PC-3 (cell line): ENCODE measurements around the gene CREBBP. TPM values are rescaled to one million over a fixed set of nuclear protein-coding genes. Genes with fewer than 3 reads are reported as not detected.

ENCODE experiments used
- ATAC-seq: fragments of 200-7000 bp; cut with Tn5 transposase; 2 replicates; pipeline ENCODE4 v1.9.1; 2020; ENCODE audit warnings: mild to moderate bottlenecking, moderate library complexity
- BruUV-seq: library from RNA; stranded (reverse); fragments of 400-500 nt; replicated peaks from 2 replicates; lab custom pipeline; 2021; lab: Mats Ljungman, UMichigan
- CTCF ChIA-PET: fragments of 300-600 bp; sonication (Branson Sonifier 250); formaldehyde crosslinking; loops from one replicate; lab custom pipeline; 2022; ENCODE audit warnings: antibody characterized with exemption; lab: Charles Lee
- POLR2A ChIA-PET: fragments of 300-600 bp; sonication (Branson Sonifier 250); formaldehyde crosslinking; loops from one replicate; lab custom pipeline; 2022; ENCODE audit warnings: antibody characterized with exemption; ENCODE audit not compliant: unreplicated experiment; lab: Charles Lee
- DNase-seq: peaks from one replicate; pipeline ENCODE4 v3.0.0-alpha.2; 2015
- H2AFZ ChIP-seq: fragments of 300-600 bp; sonication (generic); 2 replicates; pipeline ENCODE4 v1.6.0; 2016; ENCODE audit warnings: antibody characterized with exemption, low read length
- H3F3A ChIP-seq: fragments of 300-600 bp; sonication (generic); one replicate; pipeline ENCODE4 v1.6.0; 2017; ENCODE audit warnings: antibody characterized with exemption, low read length, control low read depth, mild to moderate bottlenecking; ENCODE audit not compliant: unreplicated experiment
- H3K27ac ChIP-seq: fragments of 300-600 bp; sonication (generic); 2 replicates; pipeline ENCODE4 v1.5.1; 2016; ENCODE audit warnings: mild to moderate bottlenecking, low read length
- H3K27me3 ChIP-seq: fragments of 300-600 bp; sonication (generic); 2 replicates; pipeline ENCODE4 v1.6.1; 2016; ENCODE audit warnings: low read length, mixed read lengths
- H3K36me3 ChIP-seq: fragments of 300-600 bp; sonication (generic); 2 replicates; pipeline ENCODE4 v1.6.1; 2016; ENCODE audit warnings: low read depth, mixed run types, low read length, mixed read lengths
- H3K4me1 ChIP-seq: fragments of 300-600 bp; sonication (generic); 2 replicates; pipeline ENCODE4 v1.5.1; 2016; ENCODE audit warnings: low read length; ENCODE audit not compliant: insufficient read depth
- H3K4me2 ChIP-seq: fragments of 300-600 bp; sonication (generic); 2 replicates; pipeline ENCODE4 v1.6.0; 2016; ENCODE audit warnings: low read length
- H3K4me3 ChIP-seq: fragments of 300-600 bp; sonication (generic); 2 replicates; pipeline ENCODE4 v1.5.1; 2016; ENCODE audit warnings: mild to moderate bottlenecking, low read length, mixed read lengths
- H3K79me2 ChIP-seq: fragments of 300-600 bp; sonication (generic); 2 replicates; pipeline ENCODE4 v1.6.1; 2017; ENCODE audit warnings: low read length, mixed read lengths
- H3K9ac ChIP-seq: fragments of 300-600 bp; sonication (generic); 2 replicates; pipeline ENCODE4 v1.6.0; 2016; ENCODE audit warnings: mild to moderate bottlenecking, low read length
- H3K9me2 ChIP-seq: fragments of 300-600 bp; sonication (generic); replicated peaks from 2 replicates; pipeline ENCODE4 v1.6.1; 2016; ENCODE audit warnings: mixed run types, low read length, mixed read lengths
- H3K9me3 ChIP-seq: fragments of 300-600 bp; sonication (generic); 2 replicates; pipeline ENCODE4 v1.6.1; 2016; ENCODE audit warnings: low read length, mixed read lengths
- H4K20me1 ChIP-seq: fragments of 300-600 bp; sonication (generic); 2 replicates; pipeline ENCODE4 v1.6.1; 2016; ENCODE audit warnings: low read length, mixed read lengths
- EZH2 ChIP-seq: fragments of 300-600 bp; sonication (generic); IDR thresholded peaks from one replicate; pipeline ENCODE4 v1.6.1; 2017; ENCODE audit warnings: antibody characterized with exemption, mild to moderate bottlenecking, low read length; ENCODE audit not compliant: unreplicated experiment
- EZH2phosphoT487 ChIP-seq: fragments of 300-600 bp; sonication (generic); IDR thresholded peaks from 2 replicates; pipeline ENCODE4 v1.6.1; 2018; ENCODE audit warnings: mild to moderate bottlenecking, antibody characterized with exemption, low read length, borderline replicate concordance
- intact Hi-C: fragments of 100-400 bp; cut with micrococcal nuclease; formaldehyde crosslinking; loops from 2 replicates; pipeline ENCODE4 v1.9.0; 2023
- total RNA-seq: library from RNA; depleted of rRNA; stranded (reverse); fragments of >200 nt; gene quantifications from 2 replicates; pipeline ENCODE4 v1.2.3, GENCODE V29; 2014
- TF ChIP-seq, protein P1 (sequence below): fragments of 300-600 bp; sonication (generic); conservative IDR thresholded peaks from 2 replicates; pipeline ENCODE4 v1.5.1; 2017; ENCODE audit warnings: antibody characterized with exemption, low read depth, mild to moderate bottlenecking, low read length

Gene CREBBP
- total RNA-seq, 1 experiment from 2014 or later, result 21.9 TPM

DNA sequence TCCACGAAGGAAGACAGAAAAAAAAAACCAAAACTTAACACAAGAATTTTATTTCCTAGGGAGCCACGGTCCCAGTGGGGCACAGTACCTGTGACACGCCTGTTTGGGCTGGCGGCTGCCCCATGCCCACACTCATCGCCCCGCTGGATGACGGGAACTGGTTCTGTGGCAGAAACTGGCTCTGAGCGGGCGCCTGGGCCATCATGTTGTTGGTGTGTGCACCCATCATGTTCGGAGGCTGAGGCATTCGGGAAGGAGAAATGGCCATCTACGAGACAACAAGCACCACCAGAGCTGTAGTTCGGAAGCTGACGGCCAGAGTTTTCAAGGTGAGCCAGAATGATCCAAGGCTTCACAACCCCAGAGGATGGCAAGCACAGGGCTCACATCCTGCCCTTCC, 106.8 kb downstream of the CREBBP start:
- intact Hi-C loops, result loop anchor here (5.0 kb wide), 1 partner anchor 99 kb away; no protein-coding TSS in a partner anchor
- ATAC-seq (no peak), DNase-seq (no peak)
- Histone ChIP-seq H3K36me3 (peaks cover 22% of the 10 kb centered on the region), H3K4me2 (no peak overlapping the region), H3K9me2 (no peaks in the 10 kb centered on the region), H3K4me3 (no peak overlapping the region), H3F3A (peaks cover 5% of the 10 kb centered on the region), H4K20me1 (0 out of 2 replicates have a peak, but pooled peaks cover 3% of the 10 kb centered on the region), H3K79me2 (no peaks in the 10 kb centered on the region), H3K27me3 (no peaks in the 10 kb centered on the region), H2AFZ (no peak overlapping the region), H3K9ac (no peak overlapping the region), H3K9me3 (no peaks in the 10 kb centered on the region), H3K4me1 (peaks cover 30% of the 10 kb centered on the region), H3K27ac (no peak overlapping the region)
- ChIA-PET POLR2A (no interaction called here), CTCF (no interaction called here)
- TF ChIP-seq EZH2phosphoT487 (no peak), EZH2 (no peak)
- TF ChIP-seq, protein P1, sequence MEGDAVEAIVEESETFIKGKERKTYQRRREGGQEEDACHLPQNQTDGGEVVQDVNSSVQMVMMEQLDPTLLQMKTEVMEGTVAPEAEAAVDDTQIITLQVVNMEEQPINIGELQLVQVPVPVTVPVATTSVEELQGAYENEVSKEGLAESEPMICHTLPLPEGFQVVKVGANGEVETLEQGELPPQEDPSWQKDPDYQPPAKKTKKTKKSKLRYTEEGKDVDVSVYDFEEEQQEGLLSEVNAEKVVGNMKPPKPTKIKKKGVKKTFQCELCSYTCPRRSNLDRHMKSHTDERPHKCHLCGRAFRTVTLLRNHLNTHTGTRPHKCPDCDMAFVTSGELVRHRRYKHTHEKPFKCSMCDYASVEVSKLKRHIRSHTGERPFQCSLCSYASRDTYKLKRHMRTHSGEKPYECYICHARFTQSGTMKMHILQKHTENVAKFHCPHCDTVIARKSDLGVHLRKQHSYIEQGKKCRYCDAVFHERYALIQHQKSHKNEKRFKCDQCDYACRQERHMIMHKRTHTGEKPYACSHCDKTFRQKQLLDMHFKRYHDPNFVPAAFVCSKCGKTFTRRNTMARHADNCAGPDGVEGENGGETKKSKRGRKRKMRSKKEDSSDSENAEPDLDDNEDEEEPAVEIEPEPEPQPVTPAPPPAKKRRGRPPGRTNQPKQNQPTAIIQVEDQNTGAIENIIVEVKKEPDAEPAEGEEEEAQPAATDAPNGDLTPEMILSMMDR, result no peak
- BruUV-seq, result no TSS peak

DNA sequence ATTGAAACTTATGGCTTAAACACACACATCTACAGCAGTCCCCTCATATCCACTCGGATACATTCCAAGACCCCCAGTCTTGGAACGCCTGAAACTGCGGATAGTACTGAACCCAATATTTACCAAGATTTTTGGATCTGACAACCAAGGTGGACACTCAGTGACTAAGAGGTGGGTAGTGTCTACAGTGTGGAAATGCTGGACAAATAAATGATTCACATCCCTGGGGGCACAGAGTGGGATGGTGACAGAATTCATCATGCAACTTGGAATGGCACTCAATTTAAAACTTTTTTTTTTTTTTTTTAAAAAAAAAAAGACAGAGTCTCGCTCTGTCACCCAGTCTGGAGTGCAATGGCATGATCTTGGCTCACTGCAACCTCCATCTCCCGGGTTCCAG, 109.0 kb downstream of the CREBBP start:
- Histone ChIP-seq H3K27ac (peak overlapping the region; percentile 82), H3K36me3 (peaks cover 29% of the 10 kb centered on the region), H3K9me2 (no peaks in the 10 kb centered on the region), H3K9ac (0 out of 2 replicates have a peak overlapping the region, but pooled peaks have one; percentile 22), H3K9me3 (no peaks in the 10 kb centered on the region), H3K4me2 (peak overlapping the region; percentile 77), H3K4me1 (peaks cover 30% of the 10 kb centered on the region), H3F3A (peaks cover 5% of the 10 kb centered on the region), H3K79me2 (no peaks in the 10 kb centered on the region), H3K4me3 (peak overlapping the region; percentile 32; the same call in 1 of the 2 replicates), H2AFZ (no peak overlapping the region), H3K27me3 (no peaks in the 10 kb centered on the region), H4K20me1 (0 out of 2 replicates have a peak, but pooled peaks cover 3% of the 10 kb centered on the region)
- no TSS peak for BruUV-seq
- ATAC-seq, result peak; percentile 93
- intact Hi-C loops, result loop anchor here (5.0 kb wide), 1 partner anchor 101 kb away; no protein-coding TSS in a partner anchor
- TF ChIP-seq EZH2phosphoT487 (no peak), EZH2 (no peak)
- TF ChIP-seq, protein P1, result no peak
- ChIA-PET POLR2A (no interaction called here), CTCF (no interaction called here)
- peak; percentile 95 for DNase-seq

DNA sequence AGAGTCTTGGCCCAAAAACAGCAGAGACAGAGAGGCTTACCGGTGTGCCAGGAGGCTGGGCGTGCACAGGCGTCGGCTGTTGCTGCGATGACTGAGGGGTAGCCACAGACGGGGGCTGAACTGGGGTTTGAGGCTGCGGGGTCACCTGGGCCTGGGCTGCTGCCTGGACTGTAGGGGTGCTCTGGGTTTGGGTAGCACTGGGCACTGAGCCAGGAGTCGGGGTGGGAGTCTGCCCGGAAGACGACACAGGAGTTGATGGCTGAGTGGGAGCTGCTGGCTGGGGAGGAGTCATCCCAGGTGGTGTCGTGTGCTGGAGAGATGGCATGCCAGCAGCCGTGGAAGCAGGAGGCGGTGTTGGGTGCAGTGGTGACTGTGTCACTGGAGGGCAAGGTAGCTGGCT, 110.0 kb downstream of the CREBBP start:
- peak overlapping the region; percentile 82 for H3K27ac ChIP-seq
- H4K20me1 ChIP-seq, result 0 out of 2 replicates have a peak, but pooled peaks cover 3% of the 10 kb centered on the region
- peak; percentile 29; the same call in 1 of the 2 replicates for ATAC-seq
- H2AFZ ChIP-seq, result no peak overlapping the region
- no peak overlapping the region for H3K9ac ChIP-seq
- BruUV-seq, result no TSS peak
- no peaks in the 10 kb centered on the region for H3K27me3 ChIP-seq
- H3K4me2 ChIP-seq, result peak overlapping the region; percentile 77; the same call in 1 of the 2 replicates
- ChIA-PET POLR2A (no interaction called here), CTCF (no interaction called here)
- peaks cover 29% of the 10 kb centered on the region for H3K36me3 ChIP-seq
- DNase-seq, result peak; percentile 42
- no peaks in the 10 kb centered on the region for H3K9me3 ChIP-seq
- intact Hi-C loops, result loop anchor here (5.0 kb wide), 1 partner anchor 102 kb away; no protein-coding TSS in a partner anchor
- no peaks in the 10 kb centered on the region for H3K9me2 ChIP-seq
- H3F3A ChIP-seq, result peaks cover 5% of the 10 kb centered on the region
- TF ChIP-seq, protein P1, result no peak
- TF ChIP-seq EZH2phosphoT487, result no peak
- no peak for TF ChIP-seq EZH2
- no peak overlapping the region for H3K4me3 ChIP-seq
- H3K4me1 ChIP-seq, result peaks cover 30% of the 10 kb centered on the region
- no peaks in the 10 kb centered on the region for H3K79me2 ChIP-seq
